ENCODE measurements around the gene BPIFB3. TPM values are rescaled to one million over a fixed set of nuclear protein-coding genes. Genes with fewer than 3 reads are reported as not detected.

Gene BPIFB3
- total and polyA plus RNA-seq, 9 donors: 0.15 TPM; not detected in 8

DNA sequence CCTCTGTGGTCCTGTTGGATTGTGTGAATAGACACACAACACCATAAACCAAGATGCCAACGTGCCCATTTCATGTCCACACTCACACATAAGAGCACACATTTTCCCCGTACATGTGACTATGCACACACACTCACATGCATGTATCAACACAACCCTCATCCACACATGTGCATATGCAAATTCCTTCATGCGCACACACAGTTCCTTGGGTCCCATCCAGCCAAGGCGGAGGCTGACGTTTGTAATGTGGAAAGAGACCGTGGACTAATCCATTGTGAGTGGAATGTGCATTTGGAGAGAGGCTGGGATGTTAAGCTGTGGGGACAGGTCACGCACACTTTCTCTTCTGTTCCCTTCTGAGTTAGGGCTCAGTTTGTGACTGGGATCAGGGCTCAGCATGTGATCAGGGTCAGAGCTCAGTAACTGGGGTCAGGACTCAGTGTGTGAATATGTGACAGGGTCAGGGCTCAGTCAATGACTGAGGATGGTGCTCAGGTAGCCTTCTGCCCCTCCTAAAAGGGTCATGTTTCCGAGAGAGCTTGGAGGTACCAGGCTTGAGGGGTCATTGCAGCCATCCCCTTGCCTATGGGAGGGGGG, 46.8 kb upstream of the BPIFB3 start:
- 73 to 83% (median 82%) methylated on average over 8 of the region's 8 CpGs for WGBS, 3 donors
- DNase-seq: no peak
- Histone ChIP-seq H3K4me3 (no peak overlapping the region), H3K4me1 (ENCODE audit: insufficient read depth) (no peaks in the 10 kb centered on the region), H3K27me3 (no peaks in the 10 kb centered on the region), H3K36me3 (no peaks in the 10 kb centered on the region), H3K9me3 (no peaks in the 10 kb centered on the region), H3K27ac (no peak overlapping the region)
- no peak for TF ChIP-seq POLR2A (IDR thresholded peaks at IDR 0.05)
- TF ChIP-seq, protein P1, sequence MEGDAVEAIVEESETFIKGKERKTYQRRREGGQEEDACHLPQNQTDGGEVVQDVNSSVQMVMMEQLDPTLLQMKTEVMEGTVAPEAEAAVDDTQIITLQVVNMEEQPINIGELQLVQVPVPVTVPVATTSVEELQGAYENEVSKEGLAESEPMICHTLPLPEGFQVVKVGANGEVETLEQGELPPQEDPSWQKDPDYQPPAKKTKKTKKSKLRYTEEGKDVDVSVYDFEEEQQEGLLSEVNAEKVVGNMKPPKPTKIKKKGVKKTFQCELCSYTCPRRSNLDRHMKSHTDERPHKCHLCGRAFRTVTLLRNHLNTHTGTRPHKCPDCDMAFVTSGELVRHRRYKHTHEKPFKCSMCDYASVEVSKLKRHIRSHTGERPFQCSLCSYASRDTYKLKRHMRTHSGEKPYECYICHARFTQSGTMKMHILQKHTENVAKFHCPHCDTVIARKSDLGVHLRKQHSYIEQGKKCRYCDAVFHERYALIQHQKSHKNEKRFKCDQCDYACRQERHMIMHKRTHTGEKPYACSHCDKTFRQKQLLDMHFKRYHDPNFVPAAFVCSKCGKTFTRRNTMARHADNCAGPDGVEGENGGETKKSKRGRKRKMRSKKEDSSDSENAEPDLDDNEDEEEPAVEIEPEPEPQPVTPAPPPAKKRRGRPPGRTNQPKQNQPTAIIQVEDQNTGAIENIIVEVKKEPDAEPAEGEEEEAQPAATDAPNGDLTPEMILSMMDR (IDR thresholded peaks at IDR 0.05): no peak
- no peak for TF ChIP-seq EP300 (IDR thresholded peaks at IDR 0.05)
- intact Hi-C loops (cut with DNase I): loop anchor here in 1 of 4 donors (10.0 kb wide), 1 partner anchor 58 kb away; no protein-coding TSS in a partner anchor

DNA sequence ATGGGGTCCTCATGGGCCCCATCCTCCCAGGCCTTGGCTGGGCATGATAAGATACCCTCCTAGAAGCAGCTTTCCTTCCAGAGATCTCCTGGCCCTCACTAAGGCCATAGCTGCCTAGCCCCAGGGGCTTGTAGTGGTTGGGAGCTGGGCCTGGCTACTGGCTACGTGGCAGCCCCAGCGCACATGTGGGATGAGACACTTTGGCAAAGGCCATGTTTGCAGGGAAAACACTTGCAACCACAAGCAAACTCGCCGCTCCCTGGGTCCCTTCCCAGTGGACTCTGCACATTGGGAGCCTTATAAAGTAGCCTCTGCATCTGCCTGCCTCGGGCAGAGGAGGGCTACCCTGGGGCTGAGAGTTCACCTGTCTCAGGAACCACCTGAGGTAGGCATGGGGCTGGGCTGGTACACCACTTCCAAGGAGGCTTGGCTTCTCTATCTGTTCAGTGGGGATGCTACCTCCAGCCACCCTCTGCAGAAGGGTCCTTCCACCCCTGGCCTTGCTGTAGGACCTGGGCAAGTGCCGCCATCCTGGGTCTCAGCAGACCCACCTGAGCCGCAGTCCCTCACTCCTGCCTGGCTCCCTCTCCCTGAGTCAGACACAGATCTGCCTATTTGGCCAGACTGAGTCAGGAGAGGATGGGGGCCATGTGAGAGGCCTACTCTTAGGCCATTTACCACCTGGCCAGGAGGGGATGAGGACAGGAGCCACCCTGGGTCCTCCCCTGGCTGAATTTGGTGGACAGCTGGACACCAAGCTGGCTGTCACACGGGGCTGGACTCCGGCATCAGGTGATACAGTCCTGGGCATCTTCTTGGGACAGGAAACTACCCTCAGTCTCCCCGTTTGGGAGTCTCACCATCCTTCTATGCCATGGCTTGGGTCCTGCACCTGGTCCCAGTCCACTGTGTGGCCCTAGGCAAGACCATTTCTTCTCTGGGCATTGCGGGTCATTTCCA, 46.0 kb upstream of the BPIFB3 start, which contains the start of gene BPIFB2:
BPIFB2 (plus strand) TSS at position 329 of the 960 bp plus-strand sequence. CDS start 871 bp downstream, outside the sequence.
- 76 to 87% (median 85%) methylated on average over 8 to 11 of the region's 11 CpGs for WGBS, 3 donors
- Histone ChIP-seq H3K27me3 (no peaks in the 10 kb centered on the region), H3K4me3 (no peak within 1 kb of the TSS), H3K27ac (no peak within 1 kb of the TSS), H3K9me3 (no peaks in the 10 kb centered on the region), H3K36me3 (no peaks in the 10 kb centered on the region), H3K4me1 (ENCODE audit: insufficient read depth) (no peaks in the 10 kb centered on the region)
- no peak for TF ChIP-seq EP300 (IDR thresholded peaks at IDR 0.05)
- TF ChIP-seq POLR2A (IDR thresholded peaks at IDR 0.05): no peak
- TF ChIP-seq, protein P1 (IDR thresholded peaks at IDR 0.05): no peak
- intact Hi-C loops (cut with DNase I): loop anchor here in 1 of 4 donors (10.0 kb wide), 1 partner anchor 57 kb away; no protein-coding TSS in a partner anchor
- DNase-seq: no peak

DNA sequence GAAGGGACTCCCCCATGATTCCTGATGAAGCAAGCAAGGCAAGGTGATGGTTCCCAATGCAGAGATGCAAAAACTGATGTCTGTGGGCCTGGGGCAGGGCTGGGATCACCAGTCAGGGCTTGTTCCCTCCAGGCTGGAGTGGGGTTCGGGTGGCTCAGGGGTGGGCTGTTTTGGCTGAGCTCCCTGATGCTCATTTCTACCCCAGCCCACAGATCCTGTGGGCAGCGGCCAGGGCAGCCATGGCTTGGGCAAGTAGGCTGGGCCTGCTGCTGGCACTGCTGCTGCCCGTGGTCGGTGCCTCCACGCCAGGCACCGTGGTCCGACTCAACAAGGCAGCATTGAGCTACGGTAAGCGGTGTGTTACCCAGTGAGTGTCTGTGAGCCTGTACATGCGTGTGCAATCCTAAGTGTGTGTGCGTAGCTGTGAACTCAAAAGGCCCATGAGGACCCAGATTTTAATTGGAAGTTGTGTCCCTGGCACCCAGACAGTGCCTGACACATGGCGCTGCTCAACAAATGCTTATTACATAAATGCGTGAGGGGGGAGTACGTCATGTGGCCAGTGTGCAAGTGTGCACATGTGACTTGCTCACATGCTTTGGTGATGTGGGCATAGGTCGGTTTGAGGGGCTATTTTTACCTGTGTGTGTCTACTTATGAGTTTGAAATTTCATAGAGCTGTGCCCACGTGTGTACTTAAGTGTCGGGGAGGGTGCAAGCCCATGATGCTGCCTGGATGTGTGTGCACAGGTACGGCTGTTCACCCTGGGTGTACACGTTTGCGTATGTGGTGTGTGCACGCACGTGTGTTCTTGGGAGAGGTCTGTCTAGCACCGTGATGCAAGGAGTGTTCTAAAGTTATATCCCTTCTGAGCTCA, 45.1 kb upstream of the BPIFB3 start:
- 81 to 85% (median 83%) methylated on average over 23 of the region's 23 CpGs for WGBS, 3 donors
- Histone ChIP-seq H3K4me3 (no peak overlapping the region), H3K27me3 (no peaks in the 10 kb centered on the region), H3K36me3 (no peaks in the 10 kb centered on the region), H3K9me3 (no peaks in the 10 kb centered on the region), H3K27ac (no peak overlapping the region), H3K4me1 (ENCODE audit: insufficient read depth) (no peaks in the 10 kb centered on the region)
- TF ChIP-seq, protein P1 (IDR thresholded peaks at IDR 0.05): no peak
- TF ChIP-seq EP300 (IDR thresholded peaks at IDR 0.05) (no peak), POLR2A (IDR thresholded peaks at IDR 0.05) (no peak)
- DNase-seq: no peak
- intact Hi-C loops (cut with DNase I): loop anchor here in 1 of 4 donors (10.0 kb wide), 1 partner anchor 56 kb away; no protein-coding TSS in a partner anchor
